Stimulated activated effector memory CD8-positive, alpha-beta T cell treated with anti-CD3 and anti-CD28 coated beads, Interleukin-12 subunit alpha, Interleukin-12 subunit beta, amount 100 ng/mL, for 72 hours (primary cell): Measurements from ENCODE around the gene CDK7.

Source experiments
- ATAC-seq: fragments of 150-1000 bp; cut with Tn5 transposase; 2 replicates; pipeline ENCODE4 v1.10.0; 2021
- DNase-seq, 2 donors: peaks; one replicate each; pipeline ENCODE4 v3.0.0; 2021 to 2022; ENCODE audit warnings: low spot score in 2 of 2
- H3K27ac Mint-ChIP-seq: one replicate; pipeline ENCODE4 v1.8.0; 2022; ENCODE audit warnings: mild to moderate bottlenecking, mixed read lengths
- H3K36me3 Mint-ChIP-seq: one replicate; pipeline ENCODE4 v1.8.0; 2022; ENCODE audit warnings: mild to moderate bottlenecking, mixed read lengths
- H3K4me1 Mint-ChIP-seq: one replicate; pipeline ENCODE4 v1.8.0; 2022; ENCODE audit warnings: mixed read lengths
- H3K4me3 Mint-ChIP-seq: one replicate; pipeline ENCODE4 v1.8.0; 2022; ENCODE audit warnings: mild to moderate bottlenecking, mixed read lengths
- H3K9me3 Mint-ChIP-seq: one replicate; pipeline ENCODE4 v1.8.0; 2022; ENCODE audit warnings: mixed read lengths

Gene CDK7

DNA sequence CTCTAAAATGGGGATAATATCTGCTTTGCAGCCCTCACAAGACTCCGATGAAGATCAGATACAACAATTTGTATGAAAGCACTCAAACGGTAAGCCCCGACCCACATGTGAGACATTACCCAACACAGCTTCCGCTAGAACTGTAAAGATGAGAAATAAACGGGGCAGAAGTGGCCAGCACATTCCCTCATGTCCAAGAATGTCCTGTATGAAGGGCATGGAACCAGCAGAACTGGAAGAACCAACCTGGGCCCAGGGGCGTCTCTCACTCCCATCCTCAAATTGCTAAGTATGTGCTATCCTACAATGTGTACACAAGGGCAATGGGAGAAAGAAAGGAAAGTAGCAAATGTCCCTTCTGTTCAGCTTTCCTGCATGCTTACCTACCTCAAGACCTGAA lies 64.9 kb downstream of the CDK7 start:
- DNase-seq, result no peak

GRCh38 chr5:69300537-69301203 lies 66.0 kb downstream of the CDK7 start:
- no peak overlapping the region for H3K4me3 Mint-ChIP-seq
- H3K9me3 Mint-ChIP-seq, result no peaks in the 10 kb centered on the region
- peaks cover 5% of the 10 kb centered on the region for H3K36me3 Mint-ChIP-seq
- no peaks in the 10 kb centered on the region for H3K4me1 Mint-ChIP-seq
- H3K27ac Mint-ChIP-seq, result no peak overlapping the region
- no peak for DNase-seq
- no peak for ATAC-seq

More for the DNA sequence above, 64.9 kb downstream of the CDK7 start:
- Mint-ChIP-seq H3K4me1 (no peaks in the 10 kb centered on the region), H3K4me3 (no peak overlapping the region), H3K36me3 (peaks cover 14% of the 10 kb centered on the region), H3K27ac (no peak overlapping the region), H3K9me3 (no peaks in the 10 kb centered on the region)
- ATAC-seq, result no peak

DNA sequence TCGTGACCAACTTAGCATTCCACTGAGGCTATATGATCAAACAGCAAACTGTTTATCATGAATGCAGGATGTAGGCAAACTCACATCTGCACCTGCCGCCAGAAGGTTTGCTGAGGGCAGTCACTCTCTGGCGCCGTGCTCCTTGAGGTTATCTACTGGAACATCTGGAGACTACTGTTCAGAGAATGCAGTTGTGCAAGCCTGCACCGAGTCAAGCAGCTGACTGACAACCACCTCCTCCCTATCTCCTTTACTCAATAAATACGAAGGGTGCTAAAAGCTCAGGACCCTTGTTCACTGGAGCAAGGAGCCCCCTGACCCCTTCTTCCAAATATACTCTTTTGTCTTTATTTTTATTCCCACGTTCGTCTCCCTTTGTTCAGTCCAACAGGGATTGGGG lies 70.8 kb downstream of the CDK7 start:
- Mint-ChIP-seq H3K4me3 (no peak overlapping the region), H3K36me3 (peaks cover 15% of the 10 kb centered on the region), H3K9me3 (peaks cover 4% of the 10 kb centered on the region), H3K4me1 (peaks cover 7% of the 10 kb centered on the region), H3K27ac (no peak overlapping the region)
- DNase-seq, result no peak
- ATAC-seq, result no peak

DNA sequence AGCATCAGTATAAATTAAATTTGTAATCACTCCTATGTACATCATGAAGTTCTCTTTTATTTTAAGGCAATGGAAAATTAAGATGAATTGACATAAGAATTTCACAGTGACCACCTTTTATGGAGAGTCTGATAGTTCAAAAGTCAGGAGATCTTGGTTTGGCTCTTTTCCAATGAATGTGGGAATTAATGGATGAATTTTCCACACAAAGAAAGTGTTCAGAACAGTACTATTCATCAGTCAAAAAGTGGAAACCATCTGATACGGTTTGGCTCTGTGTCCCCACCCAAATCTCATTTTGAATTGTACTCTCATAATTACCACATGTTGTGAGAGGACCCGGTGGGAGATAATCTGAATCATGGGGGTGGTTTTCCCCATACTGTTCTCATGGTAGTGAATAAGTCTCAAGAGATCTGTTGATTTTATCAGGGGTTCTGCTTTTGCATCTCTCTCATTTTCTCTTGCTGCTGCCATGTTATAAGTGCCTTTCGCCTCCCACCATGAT lies 73.4 kb downstream of the CDK7 start:
- ATAC-seq (peak; percentile 60), DNase-seq (no peak)
- Mint-ChIP-seq H3K4me1 (peaks cover 7% of the 10 kb centered on the region), H3K27ac (peak overlapping the region; percentile 23), H3K4me3 (no peak overlapping the region), H3K9me3 (peaks cover 4% of the 10 kb centered on the region), H3K36me3 (peaks cover 15% of the 10 kb centered on the region)

- Mint-ChIP-seq H3K4me1 (peaks cover 7% of the 10 kb centered on the region), H3K4me3 (no peak overlapping the region), H3K36me3 (peaks cover 22% of the 10 kb centered on the region), H3K9me3 (peaks cover 4% of the 10 kb centered on the region), H3K27ac (no peak overlapping the region)
- no peak for DNase-seq
- ATAC-seq, result no peak
Observed at GRCh38 chr5:69309380-69309779, 74.7 kb downstream of the CDK7 start.

DNA sequence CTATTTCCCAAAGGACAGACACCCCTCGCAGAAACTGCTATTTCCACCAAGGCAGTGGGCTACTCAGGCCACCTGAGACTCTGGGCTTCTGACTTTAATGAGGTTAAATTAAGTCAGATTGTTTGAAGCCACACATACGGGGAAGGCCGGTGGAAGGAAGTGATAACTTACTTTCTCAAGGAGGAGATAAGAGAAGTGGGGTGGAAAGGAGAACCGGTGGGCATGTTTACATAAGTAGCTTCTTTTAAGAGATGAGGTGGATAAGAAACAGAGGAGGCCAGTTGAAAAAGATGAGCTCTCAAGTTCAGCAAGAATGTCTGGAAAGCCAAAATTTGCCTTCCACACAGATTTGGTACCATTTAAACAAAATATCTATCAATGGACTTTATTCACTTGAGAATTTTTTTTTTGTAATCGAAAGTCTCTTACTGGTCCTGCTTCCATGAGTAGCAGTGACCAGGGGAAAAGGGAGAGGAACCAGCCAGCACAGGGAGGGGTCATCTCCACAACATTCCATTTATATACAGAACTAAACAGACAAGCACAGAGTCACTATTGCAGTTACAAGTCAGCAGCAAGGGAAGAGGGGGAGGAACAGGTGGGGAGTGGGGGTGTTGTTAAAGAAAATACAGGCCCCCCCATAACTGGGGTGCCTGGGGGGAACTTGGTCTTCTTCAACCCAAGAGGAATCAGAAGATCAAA lies 77.9 kb downstream of the CDK7 start:
- ATAC-seq, result no peak
- Mint-ChIP-seq H3K36me3 (peaks cover 21% of the 10 kb centered on the region), H3K9me3 (peaks cover 4% of the 10 kb centered on the region), H3K4me3 (no peak overlapping the region), H3K27ac (peak overlapping the region; percentile 3), H3K4me1 (peaks cover 7% of the 10 kb centered on the region)
- no peak for DNase-seq

DNA sequence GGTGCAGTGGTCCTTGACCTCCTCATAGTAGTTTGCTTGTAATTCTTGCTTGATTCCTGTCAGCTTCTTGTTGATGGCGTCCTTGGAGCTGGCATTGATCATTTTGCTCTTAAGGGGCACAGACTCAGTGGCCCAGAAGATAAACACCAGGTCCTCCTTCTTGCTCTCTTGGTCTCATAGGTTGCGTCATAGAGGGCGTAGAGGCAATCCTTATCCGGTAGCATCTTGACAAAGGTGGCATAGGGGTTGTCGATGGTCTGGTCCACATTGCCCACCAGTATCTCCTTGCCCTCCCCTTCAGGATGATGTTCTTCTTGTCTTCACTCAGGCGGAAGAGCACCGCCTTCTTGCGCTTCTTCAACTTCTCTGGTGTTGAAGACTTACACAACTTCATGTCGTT lies 78.7 kb downstream of the CDK7 start:
- peaks cover 4% of the 10 kb centered on the region for H3K9me3 Mint-ChIP-seq
- peaks cover 3% of the 10 kb centered on the region for H3K4me1 Mint-ChIP-seq
- H3K4me3 Mint-ChIP-seq, result no peak overlapping the region
- ATAC-seq (no peak), DNase-seq (no peak)
- peak overlapping the region; percentile 3 for H3K27ac Mint-ChIP-seq
- peaks cover 17% of the 10 kb centered on the region for H3K36me3 Mint-ChIP-seq

GRCh38 chr5:69315972-69316371 lies 81.3 kb downstream of the CDK7 start:
- no peaks in the 10 kb centered on the region for H3K4me1 Mint-ChIP-seq
- no peak for DNase-seq
- no peak overlapping the region for H3K4me3 Mint-ChIP-seq
- no peaks in the 10 kb centered on the region for H3K9me3 Mint-ChIP-seq
- H3K36me3 Mint-ChIP-seq, result peaks cover 36% of the 10 kb centered on the region
- ATAC-seq, result no peak
- H3K27ac Mint-ChIP-seq, result no peak overlapping the region

- H3K27ac Mint-ChIP-seq, result no peak overlapping the region
- H3K9me3 Mint-ChIP-seq, result no peaks in the 10 kb centered on the region
- peaks cover 36% of the 10 kb centered on the region for H3K36me3 Mint-ChIP-seq
- H3K4me1 Mint-ChIP-seq, result no peaks in the 10 kb centered on the region
- no peak overlapping the region for H3K4me3 Mint-ChIP-seq
- ATAC-seq, result no peak
- DNase-seq, result no peak
Observed at GRCh38 chr5:69317391-69317790, 82.7 kb downstream of the CDK7 start.

DNA sequence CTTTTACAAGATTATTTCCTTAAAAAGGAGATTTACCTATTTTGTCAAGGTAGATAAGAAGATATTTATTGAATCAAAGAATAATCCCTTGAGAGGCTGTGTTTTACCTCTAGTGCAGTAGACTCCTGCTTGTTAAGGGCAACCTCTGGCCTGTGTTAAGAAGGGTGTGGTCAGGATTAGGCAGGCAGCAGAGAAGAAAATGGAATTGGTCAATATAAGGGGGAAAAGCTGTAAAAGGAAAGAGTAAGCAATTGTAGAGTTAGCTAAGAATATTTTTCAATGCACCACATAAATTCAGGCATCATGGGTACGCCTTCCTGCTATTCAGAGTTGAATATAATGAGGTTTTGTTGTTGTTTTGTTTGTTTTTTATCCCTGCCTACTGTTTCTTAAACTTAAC lies 91.7 kb downstream of the CDK7 start:
- H3K9me3 Mint-ChIP-seq, result no peaks in the 10 kb centered on the region
- DNase-seq, result no peak
- ATAC-seq, result no peak
- no peak overlapping the region for H3K27ac Mint-ChIP-seq
- H3K36me3 Mint-ChIP-seq, result no peaks in the 10 kb centered on the region
- H3K4me3 Mint-ChIP-seq, result no peak overlapping the region
- H3K4me1 Mint-ChIP-seq, result no peaks in the 10 kb centered on the region
